Lung (tissue), 12 donors: ENCODE measurements around the gene DLG2. TPM values are rescaled to one million over a fixed set of nuclear protein-coding genes. Genes with fewer than 3 reads are reported as not detected.

Source experiments
- ATAC-seq: fragments of 200-7000 bp; cut with Tn5 transposase; one replicate; pipeline ENCODE4 v1.9.1; 2020; ENCODE audit warnings: moderate number of reproducible peaks; ENCODE audit not compliant: insufficient read depth, low FRiP score
- DNase-seq, 3 donors: peaks; one replicate each; pipeline ENCODE4 v3.0.0-alpha.2; 2013 to 2017
- H3K27ac ChIP-seq, 2 donors: one replicate each; pipeline ENCODE4 v1.5.1; 2013; ENCODE audit warnings: mild to moderate bottlenecking in 2 of 2, moderate library complexity in 2 of 2, control low read depth in 1 of 2, inconsistent platforms in 1 of 2, low read depth in 1 of 2, low read length in 1 of 2
- H3K27me3 ChIP-seq, 3 donors: one replicate each; pipeline ENCODE4 v1.5.1; 2013; ENCODE audit warnings: low read length in 2 of 3; ENCODE audit not compliant: control insufficient read depth in 3 of 3, insufficient read depth in 3 of 3
- H3K36me3 ChIP-seq, 4 donors: one replicate each; pipeline ENCODE4 v1.5.1; 2013; ENCODE audit warnings: low read length in 4 of 4, mild to moderate bottlenecking in 1 of 4, moderate library complexity in 1 of 4; ENCODE audit not compliant: control insufficient read depth in 4 of 4, insufficient read depth in 4 of 4
- H3K4me1 ChIP-seq, 5 donors: one replicate each; pipeline ENCODE4 v1.5.1; 2013; ENCODE audit warnings: low read length in 5 of 5, mild to moderate bottlenecking in 2 of 5, moderate library complexity in 1 of 5; ENCODE audit not compliant: control insufficient read depth in 5 of 5, insufficient read depth in 5 of 5
- H3K4me3 ChIP-seq: one replicate; pipeline ENCODE4 v1.5.1; 2013; ENCODE audit warnings: mild to moderate bottlenecking, control low read depth, moderate library complexity
- H3K9ac ChIP-seq, 2 donors: one replicate each; pipeline ENCODE4 v1.5.1; 2013; ENCODE audit warnings: low read length in 2 of 2, control low read depth in 1 of 2; ENCODE audit not compliant: insufficient read depth in 1 of 2
- H3K9me3 ChIP-seq, 4 donors: one replicate each; pipeline ENCODE4 v1.5.1; 2013; ENCODE audit warnings: low read length in 3 of 4, mild to moderate bottlenecking in 1 of 4, moderate library complexity in 1 of 4; ENCODE audit not compliant: control insufficient read depth in 4 of 4, insufficient read depth in 3 of 4
- CTCF ChIP-seq: IDR thresholded peaks from 2 replicates; pipeline ENCODE4 v1.5.1; 2012; ENCODE audit warnings: mild to moderate bottlenecking; ENCODE audit errors: control extremely low read depth, extremely low read depth
- WGBS, 2 donors: extraction: QIAGEN DNeasy Blood & Tissue Kit; methylation state at CpG; one replicate each; pipeline ENCODE4 v1.1.7; 2013; 5-methylcytosine and 5-hydroxymethylcytosine counted together
- polyA plus RNA-seq, 2 donors: library from polyadenylated mRNA; stranded (reverse); fragments of 200-250 nt; gene quantifications; one replicate each; pipeline ENCODE4 v1.2.1, GENCODE V29; 2013
- total RNA-seq, 2 donors: library from RNA; depleted of rRNA in 1 of 2; stranded (reverse); fragments of >200 nt in 1 of 2; gene quantifications; one replicate each; pipeline ENCODE4 v1.2.1, GENCODE V29; 2014 to 2021
- donor health status: control.
- donor health status: control.
- donor health status: Bipolar disorder and iron deficiency.
- donor health status: healthy.
- donor health status: DM: yes; HTN: yes; CAD: no.

The DLG2 gene
- total and polyA plus RNA-seq, 4 donors: 0.32 to 24.1 (median 5.4) TPM

GRCh38 chr11:83702796-83703195 lies 1924.3 kb downstream of the DLG2 start:
- H3K27ac ChIP-seq: no peak overlapping the region
- ATAC-seq (no peak), DNase-seq (no peak)
- no peaks in the 10 kb centered on the region for H3K9me3 ChIP-seq
- H3K4me1 ChIP-seq: no peaks in the 10 kb centered on the region
- H3K4me3 ChIP-seq: no peak overlapping the region
- WGBS, 2 donors: 90 to 94% methylated on average over 2 of the region's 2 CpGs
- H3K9ac ChIP-seq: no peak overlapping the region
- TF ChIP-seq CTCF: no peak
- no peaks in the 10 kb centered on the region for H3K36me3 ChIP-seq
- no peaks in the 10 kb centered on the region for H3K27me3 ChIP-seq

- no peak for TF ChIP-seq CTCF
- no peak overlapping the region for H3K27ac ChIP-seq
- H3K27me3 ChIP-seq: no peaks in the 10 kb centered on the region
- H3K9ac ChIP-seq: no peak overlapping the region
- no peak overlapping the region for H3K4me3 ChIP-seq
- ATAC-seq (no peak), DNase-seq (no peak)
- no peaks in the 10 kb centered on the region for H3K9me3 ChIP-seq
- peaks cover 0 to 23% (median 4%) of the 10 kb centered on the region in 5 donors for H3K4me1 ChIP-seq
- WGBS, 2 donors: 92 to 93% methylated on average over 2 of the region's 2 CpGs
- no peaks in the 10 kb centered on the region for H3K36me3 ChIP-seq
Observed at GRCh38 chr11:83697518-83697917, 1929.6 kb downstream of the DLG2 start.

GRCh38 chr11:83695046-83695445 lies 1932.1 kb downstream of the DLG2 start:
- peaks cover 0 to 40% (median 11%) of the 10 kb centered on the region in 5 donors for H3K4me1 ChIP-seq
- no peaks in the 10 kb centered on the region for H3K27me3 ChIP-seq
- ATAC-seq: no peak
- 78 to 91% methylated on average over 3 of the region's 3 CpGs for WGBS, 2 donors
- no peak overlapping the region for H3K27ac ChIP-seq
- H3K4me3 ChIP-seq: no peak overlapping the region
- no peak overlapping the region for H3K9ac ChIP-seq
- peak in 2 of 3 donors; percentile 48 to 52 for DNase-seq
- H3K36me3 ChIP-seq: no peaks in the 10 kb centered on the region
- H3K9me3 ChIP-seq: no peaks in the 10 kb centered on the region
- TF ChIP-seq CTCF: no peak
